Panc1 (cell line): ENCODE measurements around the gene TRIM43B. TPM values are rescaled to one million over a fixed set of nuclear protein-coding genes. Genes with fewer than 3 reads are reported as not detected.
"Not testable (repeated sequence)": the region's sequence is repeated elsewhere in the genome, so short reads cannot be mapped to it uniquely, and the experiment has no call there.

ENCODE experiments used
- ATAC-seq: fragments of 200-7000 bp; cut with Tn5 transposase; 2 replicates; pipeline ENCODE4 v1.9.1; 2020; ENCODE audit warnings: mild to moderate bottlenecking, moderate library complexity
- BruUV-seq: library from RNA; stranded (reverse); fragments of 400-500 nt; replicated peaks from 2 replicates; lab custom pipeline; 2021; lab: Mats Ljungman, UMichigan
- CTCF ChIA-PET: fragments of 300-600 bp; sonication (Branson Sonifier 250); formaldehyde crosslinking; loops from one replicate; lab custom pipeline; 2022; ENCODE audit warnings: antibody characterized with exemption; lab: Charles Lee
- POLR2A ChIA-PET: fragments of 300-600 bp; sonication (Branson Sonifier 250); formaldehyde crosslinking; loops from one replicate; lab custom pipeline; 2022; ENCODE audit warnings: antibody characterized with exemption; lab: Charles Lee
- DNase-seq: peaks from one replicate; pipeline ENCODE4 v3.0.0-alpha.2; 2010; ENCODE audit warnings: low read depth, low spot score
- H3K27ac ChIP-seq: 2 replicates; pipeline ENCODE4 v1.5.1; 2011; ENCODE audit warnings: mild to moderate bottlenecking, low read length, inconsistent platforms
- H3K27me3 ChIP-seq: fragments of 200-500 bp; sonication (Bioruptor generic); 2 replicates; pipeline ENCODE4 v1.6.0; 2014; ENCODE audit warnings: low read length, inconsistent platforms; ENCODE audit not compliant: control insufficient read depth, insufficient read depth
- H3K36me3 ChIP-seq: fragments of 200-500 bp; sonication (Bioruptor generic); 2 replicates; pipeline ENCODE4 v1.5.1; 2014; ENCODE audit warnings: inconsistent platforms, mild to moderate bottlenecking, low read length, moderate library complexity; ENCODE audit not compliant: control insufficient read depth, insufficient read depth
- H3K4me1 ChIP-seq: 2 replicates; pipeline ENCODE4 v1.5.1; 2011; ENCODE audit warnings: inconsistent platforms, mild to moderate bottlenecking, low read length, moderate library complexity; ENCODE audit not compliant: control insufficient read depth, insufficient read depth
- H3K4me3 ChIP-seq, 2 experiments: 2 replicates each; pipeline ENCODE4 v1.5.1; 2011 to 2012; ENCODE audit warnings: low read depth in 2 of 2, low read length in 2 of 2, mild to moderate bottlenecking in 2 of 2, inconsistent platforms in 1 of 2, moderate library complexity in 1 of 2
- H3K9me3 ChIP-seq: fragments of 200-500 bp; sonication (Bioruptor generic); 2 replicates; pipeline ENCODE4 v1.5.1; 2014; ENCODE audit warnings: low read depth, mild to moderate bottlenecking, inconsistent platforms, low read length, moderate library complexity; ENCODE audit not compliant: control insufficient read depth, insufficient read depth
- POLR2AphosphoS5 ChIP-seq: IDR thresholded peaks from 2 replicates; pipeline ENCODE4 v1.6.1; 2012; ENCODE audit warnings: mild to moderate bottlenecking, low read depth, low read length, moderate library complexity
- SIN3A ChIP-seq: IDR thresholded peaks from 2 replicates; pipeline ENCODE4 v1.6.1; 2012; ENCODE audit warnings: low read depth, mild to moderate bottlenecking, low read length, moderate library complexity, borderline replicate concordance; ENCODE audit not compliant: insufficient read depth
- TCF7L2 ChIP-seq: IDR thresholded peaks from 2 replicates; pipeline ENCODE4 v1.6.1; 2011; ENCODE audit warnings: mild to moderate bottlenecking, low read depth, low read length, inconsistent platforms
- in situ Hi-C: cut with HindIII; loops from 2 replicates; pipeline ENCODE4 v1.10.0; 2016; ENCODE audit warnings: low sequenced_read_pairs, low pct_unique_long_range_greater_than_20kb
- intact Hi-C: fragments of 100-400 bp; cut with micrococcal nuclease; formaldehyde crosslinking; loops from one replicate; pipeline ENCODE4 v1.10.0; 2022; ENCODE audit not compliant: unreplicated experiment
- total RNA-seq: library from RNA; stranded (reverse); gene quantifications from one replicate; pipeline ENCODE4 v1.2.1, GENCODE V29; 2021; ENCODE audit not compliant: unreplicated experiment
- TF ChIP-seq, protein P1 (sequence below), 2 experiments: IDR thresholded peaks; 2 replicates each; pipeline ENCODE4 v1.6.1; 2011 to 2012; ENCODE audit warnings: low read depth in 2 of 2, control low read depth in 1 of 2, low read length in 1 of 2, mild to moderate bottlenecking in 1 of 2, moderate library complexity in 1 of 2; ENCODE audit not compliant: insufficient read depth in 1 of 2
- TF ChIP-seq, protein P2 (sequence below): fragments of 450-650 bp; IDR thresholded peaks from 2 replicates; pipeline ENCODE4 v1.5.1; 2017; ENCODE audit warnings: mild to moderate bottlenecking

TRIM43B gene
- total RNA-seq, 1 experiment from 2014 or later: not detected

- TF ChIP-seq POLR2AphosphoS5: no peak
- TF ChIP-seq SIN3A: no peak
- no peak for TF ChIP-seq TCF7L2
- TF ChIP-seq, protein P1, sequence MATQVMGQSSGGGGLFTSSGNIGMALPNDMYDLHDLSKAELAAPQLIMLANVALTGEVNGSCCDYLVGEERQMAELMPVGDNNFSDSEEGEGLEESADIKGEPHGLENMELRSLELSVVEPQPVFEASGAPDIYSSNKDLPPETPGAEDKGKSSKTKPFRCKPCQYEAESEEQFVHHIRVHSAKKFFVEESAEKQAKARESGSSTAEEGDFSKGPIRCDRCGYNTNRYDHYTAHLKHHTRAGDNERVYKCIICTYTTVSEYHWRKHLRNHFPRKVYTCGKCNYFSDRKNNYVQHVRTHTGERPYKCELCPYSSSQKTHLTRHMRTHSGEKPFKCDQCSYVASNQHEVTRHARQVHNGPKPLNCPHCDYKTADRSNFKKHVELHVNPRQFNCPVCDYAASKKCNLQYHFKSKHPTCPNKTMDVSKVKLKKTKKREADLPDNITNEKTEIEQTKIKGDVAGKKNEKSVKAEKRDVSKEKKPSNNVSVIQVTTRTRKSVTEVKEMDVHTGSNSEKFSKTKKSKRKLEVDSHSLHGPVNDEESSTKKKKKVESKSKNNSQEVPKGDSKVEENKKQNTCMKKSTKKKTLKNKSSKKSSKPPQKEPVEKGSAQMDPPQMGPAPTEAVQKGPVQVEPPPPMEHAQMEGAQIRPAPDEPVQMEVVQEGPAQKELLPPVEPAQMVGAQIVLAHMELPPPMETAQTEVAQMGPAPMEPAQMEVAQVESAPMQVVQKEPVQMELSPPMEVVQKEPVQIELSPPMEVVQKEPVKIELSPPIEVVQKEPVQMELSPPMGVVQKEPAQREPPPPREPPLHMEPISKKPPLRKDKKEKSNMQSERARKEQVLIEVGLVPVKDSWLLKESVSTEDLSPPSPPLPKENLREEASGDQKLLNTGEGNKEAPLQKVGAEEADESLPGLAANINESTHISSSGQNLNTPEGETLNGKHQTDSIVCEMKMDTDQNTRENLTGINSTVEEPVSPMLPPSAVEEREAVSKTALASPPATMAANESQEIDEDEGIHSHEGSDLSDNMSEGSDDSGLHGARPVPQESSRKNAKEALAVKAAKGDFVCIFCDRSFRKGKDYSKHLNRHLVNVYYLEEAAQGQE (IDR thresholded peaks at IDR 0.05; ENCODE audit: insufficient read depth in 1 of 2, low read depth in 2 of 2, low read length in 1 of 2): no peak
- TF ChIP-seq, protein P2, sequence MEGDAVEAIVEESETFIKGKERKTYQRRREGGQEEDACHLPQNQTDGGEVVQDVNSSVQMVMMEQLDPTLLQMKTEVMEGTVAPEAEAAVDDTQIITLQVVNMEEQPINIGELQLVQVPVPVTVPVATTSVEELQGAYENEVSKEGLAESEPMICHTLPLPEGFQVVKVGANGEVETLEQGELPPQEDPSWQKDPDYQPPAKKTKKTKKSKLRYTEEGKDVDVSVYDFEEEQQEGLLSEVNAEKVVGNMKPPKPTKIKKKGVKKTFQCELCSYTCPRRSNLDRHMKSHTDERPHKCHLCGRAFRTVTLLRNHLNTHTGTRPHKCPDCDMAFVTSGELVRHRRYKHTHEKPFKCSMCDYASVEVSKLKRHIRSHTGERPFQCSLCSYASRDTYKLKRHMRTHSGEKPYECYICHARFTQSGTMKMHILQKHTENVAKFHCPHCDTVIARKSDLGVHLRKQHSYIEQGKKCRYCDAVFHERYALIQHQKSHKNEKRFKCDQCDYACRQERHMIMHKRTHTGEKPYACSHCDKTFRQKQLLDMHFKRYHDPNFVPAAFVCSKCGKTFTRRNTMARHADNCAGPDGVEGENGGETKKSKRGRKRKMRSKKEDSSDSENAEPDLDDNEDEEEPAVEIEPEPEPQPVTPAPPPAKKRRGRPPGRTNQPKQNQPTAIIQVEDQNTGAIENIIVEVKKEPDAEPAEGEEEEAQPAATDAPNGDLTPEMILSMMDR: no peak
- no peaks in the 10 kb centered on the region for H3K27me3 ChIP-seq
- H3K36me3 ChIP-seq: no peaks in the 10 kb centered on the region
- ChIA-PET CTCF (no interaction called here), POLR2A (no interaction called here)
- intact Hi-C loops: no loop called here
- H3K4me1 ChIP-seq: peaks cover 9% of the 10 kb centered on the region
- no peak overlapping the region for H3K4me3 ChIP-seq
- DNase-seq (no peak), ATAC-seq (no peak)
- no peak overlapping the region for H3K27ac ChIP-seq
- BruUV-seq: no TSS peak
- in situ Hi-C loops: no loop called here
- no peaks in the 10 kb centered on the region for H3K9me3 ChIP-seq
Measured at GRCh38 chr2:95524195-95524594, 39.6 kb upstream of the TRIM43B start.

DNA sequence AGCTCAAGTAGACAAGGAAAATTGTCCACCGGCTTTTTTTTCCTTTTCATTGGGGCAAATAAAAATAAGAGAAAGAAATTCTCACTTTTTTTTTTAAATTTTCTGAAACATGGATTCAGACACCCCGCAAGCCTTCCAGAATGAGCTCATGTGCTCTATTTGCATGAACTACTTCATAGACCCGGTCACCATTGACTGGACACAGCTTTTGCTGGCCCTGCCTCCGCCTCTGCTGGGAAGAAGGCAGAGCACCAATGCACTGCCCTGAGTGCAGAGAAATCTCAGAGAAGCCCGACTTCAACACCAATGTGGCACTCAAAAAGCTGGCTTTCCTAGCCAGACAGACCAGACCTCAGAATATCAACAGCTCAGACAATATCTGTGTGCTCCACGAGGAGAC lies 30.2 kb upstream of the TRIM43B start:
- DNase-seq (no peak), ATAC-seq (no peak)
- H3K27ac ChIP-seq: no peak overlapping the region
- no peaks in the 10 kb centered on the region; the same call in 1 of the 2 replicates for H3K27me3 ChIP-seq
- CTCF ChIA-PET: interaction anchor here (1.2 kb wide), 1 partner anchor 170 kb away, joined by 3 read pairs; no protein-coding TSS in a partner anchor
- intact Hi-C loops (no loop called here), in situ Hi-C loops (no loop called here)
- POLR2A ChIA-PET: no interaction called here
- no peaks in the 10 kb centered on the region for H3K4me1 ChIP-seq
- TF ChIP-seq, protein P1 (IDR thresholded peaks at IDR 0.05; ENCODE audit: insufficient read depth in 1 of 2, low read depth in 2 of 2, low read length in 1 of 2): no peak
- TF ChIP-seq SIN3A (no peak), TCF7L2 (no peak), POLR2AphosphoS5 (no peak)
- TF ChIP-seq, protein P2: no peak
- BruUV-seq: no TSS peak
- H3K36me3 ChIP-seq: no peaks in the 10 kb centered on the region
- H3K4me3 ChIP-seq: no peak overlapping the region
- H3K9me3 ChIP-seq: no peaks in the 10 kb centered on the region

GRCh38 chr2:95514226-95514625 lies 29.7 kb upstream of the TRIM43B start:
- H3K9me3 ChIP-seq, BruUV-seq, H3K27me3 ChIP-seq, H3K36me3 ChIP-seq, H3K4me3 ChIP-seq, DNase-seq, POLR2A ChIA-PET, H3K4me1 ChIP-seq, ATAC-seq, H3K27ac ChIP-seq, in situ Hi-C loops, intact Hi-C loops: not testable (repeated sequence)
- CTCF ChIA-PET: interaction anchor here (1.2 kb wide), 1 partner anchor 169 kb away, joined by 3 read pairs; no protein-coding TSS in a partner anchor
